GM12875 (cell line): Measurements from ENCODE around the gene CFAP58.
A peak's percentile ranks its signal among the peaks of the same experiment; 100 is the strongest.

ENCODE experiments used
- H3K4me3 ChIP-seq: one replicate; pipeline ENCODE4 v1.5.1; 2011; ENCODE audit warnings: low read depth, low read length, control low read depth
- CTCF ChIP-seq: IDR thresholded peaks from 2 replicates; pipeline ENCODE4 v1.5.1; 2011; ENCODE audit warnings: low read depth, mild to moderate bottlenecking, control low read depth, inconsistent platforms, low read length, moderate library complexity, borderline replicate concordance; ENCODE audit not compliant: insufficient read depth

CFAP58 gene, protein sequence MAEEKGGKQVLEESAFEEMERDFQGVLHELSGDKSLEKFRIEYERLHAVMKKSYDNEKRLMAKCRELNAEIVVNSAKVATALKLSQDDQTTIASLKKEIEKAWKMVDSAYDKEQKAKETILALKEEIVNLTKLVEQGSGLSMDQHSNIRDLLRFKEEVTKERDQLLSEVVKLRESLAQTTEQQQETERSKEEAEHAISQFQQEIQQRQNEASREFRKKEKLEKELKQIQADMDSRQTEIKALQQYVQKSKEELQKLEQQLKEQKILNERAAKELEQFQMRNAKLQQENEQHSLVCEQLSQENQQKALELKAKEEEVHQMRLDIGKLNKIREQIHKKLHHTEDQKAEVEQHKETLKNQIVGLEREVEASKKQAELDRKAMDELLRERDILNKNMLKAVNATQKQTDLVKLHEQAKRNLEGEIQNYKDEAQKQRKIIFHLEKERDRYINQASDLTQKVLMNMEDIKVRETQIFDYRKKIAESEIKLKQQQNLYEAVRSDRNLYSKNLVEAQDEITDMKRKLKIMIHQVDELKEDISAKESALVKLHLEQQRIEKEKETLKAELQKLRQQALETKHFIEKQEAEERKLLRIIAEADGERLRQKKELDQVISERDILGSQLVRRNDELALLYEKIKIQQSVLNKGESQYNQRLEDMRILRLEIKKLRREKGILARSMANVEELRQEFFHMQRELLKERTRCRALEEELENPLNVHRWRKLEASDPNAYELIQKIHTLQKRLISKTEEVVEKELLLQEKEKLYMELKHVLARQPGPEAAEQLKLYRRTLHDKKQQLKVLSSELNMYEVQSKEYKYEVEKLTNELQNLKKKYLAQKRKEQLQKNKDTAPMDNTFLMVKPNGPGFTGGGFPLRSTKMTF

DNA sequence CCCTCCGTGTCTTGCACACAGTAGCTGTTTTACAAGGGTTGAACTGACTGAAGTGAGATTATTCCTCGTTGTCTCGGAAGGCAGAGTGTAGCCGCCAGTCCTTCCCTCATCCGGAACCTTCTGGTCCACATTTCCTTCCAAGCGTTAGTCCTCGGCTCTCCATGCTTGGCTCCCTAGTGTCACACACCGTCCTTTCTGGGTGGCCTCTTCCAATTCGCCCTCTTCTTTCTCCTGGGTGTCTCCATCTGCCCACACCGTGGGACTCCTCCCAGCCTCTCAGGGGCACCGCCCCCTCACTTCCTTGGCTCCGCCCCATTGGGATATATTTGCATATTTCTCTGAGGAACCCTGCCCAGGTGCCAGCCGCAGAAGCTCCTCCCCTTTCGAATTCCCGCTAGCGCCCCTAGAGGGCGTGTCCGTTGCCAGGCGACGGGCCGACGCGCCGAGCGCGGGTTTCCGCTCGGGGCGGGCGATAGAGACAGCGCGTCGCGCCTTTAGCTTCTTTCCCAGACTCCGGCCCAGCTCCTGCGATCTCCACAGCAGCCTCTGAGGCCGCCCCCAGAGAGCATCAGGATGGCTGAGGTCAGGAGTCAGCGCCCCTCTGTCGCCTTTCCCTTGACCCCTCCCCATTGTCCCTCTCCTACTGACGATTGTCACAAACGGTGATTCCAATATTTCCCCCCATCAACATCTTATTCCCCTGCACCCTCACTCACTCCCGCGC is at the start of gene CFAP58:
Gene CFAP58 (plus strand): TSS at position 509 of the 724 bp plus-strand sequence. CDS start 65 bp downstream, at position 574.
- peak; percentile 67 for TF ChIP-seq CTCF
- H3K4me3 ChIP-seq: peak within 1 kb of the TSS; percentile 12

GRCh38 chr10:104304356-104304745 is 49.3 kb upstream of the CFAP58 start:
- no peak for TF ChIP-seq CTCF

DNA sequence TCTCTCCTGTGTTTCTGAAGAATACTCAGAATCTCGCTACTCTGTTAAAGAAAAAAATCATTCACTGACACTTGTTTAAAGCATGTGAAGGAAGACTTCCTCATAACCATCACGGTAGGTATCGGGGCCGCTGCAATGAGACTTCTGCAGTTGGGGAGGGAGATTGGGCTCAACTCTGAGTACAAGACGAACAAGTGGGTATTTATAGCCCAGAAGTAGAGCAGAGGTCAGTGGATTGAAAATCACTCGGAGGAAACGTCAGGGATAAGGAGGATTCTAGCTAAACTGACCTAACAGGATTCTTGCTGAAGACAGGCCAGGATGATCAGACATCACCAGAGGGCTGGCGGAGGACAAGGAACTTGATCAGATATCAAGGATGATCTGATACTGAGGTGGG is 48.7 kb upstream of the CFAP58 start:
- TF ChIP-seq CTCF: no peak
- no peak overlapping the region for H3K4me3 ChIP-seq

More at GRCh38 chr10:104304356-104304745, 49.3 kb upstream of the CFAP58 start:
- H3K4me3 ChIP-seq: no peak overlapping the region

- no peak for TF ChIP-seq CTCF
- H3K4me3 ChIP-seq: no peak overlapping the region
These were observed 46.7 kb upstream of the CFAP58 start for GRCh38 chr10:104306897-104307296.

- no peak for TF ChIP-seq CTCF
- no peak overlapping the region for H3K4me3 ChIP-seq
These were observed 45.8 kb upstream of the CFAP58 start for GRCh38 chr10:104307576-104308438.

DNA sequence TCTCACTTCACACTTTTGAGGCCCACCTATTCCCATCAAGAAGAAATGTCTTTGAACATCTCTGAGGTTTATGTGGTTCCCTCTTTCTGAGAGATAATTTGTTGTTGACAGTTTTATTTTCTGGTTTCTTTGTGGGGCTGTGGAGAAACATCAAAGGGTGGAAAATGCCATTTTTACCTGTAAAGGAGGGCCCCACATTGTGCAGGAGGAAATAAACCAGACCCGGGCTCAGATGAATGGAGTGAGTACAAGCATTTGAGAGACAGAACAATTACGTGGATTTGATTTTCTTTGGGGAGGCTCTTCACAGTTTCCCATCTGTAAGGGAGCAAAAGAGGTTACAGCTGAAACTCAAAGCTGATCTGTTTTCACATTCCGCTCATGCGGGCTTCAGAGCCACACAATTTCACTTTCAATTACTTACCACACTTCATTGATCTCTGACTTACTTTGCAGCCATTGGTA is 45.2 kb upstream of the CFAP58 start:
- no peak for TF ChIP-seq CTCF
- no peak overlapping the region for H3K4me3 ChIP-seq
